ENCODE measurements around the gene HIGD1A.

DNA sequence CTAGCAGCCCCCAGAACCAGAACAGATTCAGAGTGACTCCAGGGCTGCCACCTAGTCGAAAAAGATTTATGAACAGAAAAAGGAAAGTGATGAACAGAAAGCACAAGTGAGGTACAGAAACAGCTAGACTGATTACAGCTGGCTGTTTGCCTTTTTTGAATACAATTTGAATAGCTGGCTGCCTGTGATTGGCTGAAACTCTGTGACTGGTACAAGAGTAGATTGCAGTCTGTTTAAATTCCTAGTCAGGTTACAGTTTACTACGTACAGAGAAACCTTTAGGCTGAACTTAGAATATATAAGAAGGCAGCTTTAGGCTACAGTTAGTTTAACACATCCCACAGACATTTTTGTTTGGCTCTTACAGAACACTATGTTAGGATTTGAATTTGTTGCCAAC lies 41.3 kb downstream of the HIGD1A start:
- TF ChIP-seq, protein P1, sequence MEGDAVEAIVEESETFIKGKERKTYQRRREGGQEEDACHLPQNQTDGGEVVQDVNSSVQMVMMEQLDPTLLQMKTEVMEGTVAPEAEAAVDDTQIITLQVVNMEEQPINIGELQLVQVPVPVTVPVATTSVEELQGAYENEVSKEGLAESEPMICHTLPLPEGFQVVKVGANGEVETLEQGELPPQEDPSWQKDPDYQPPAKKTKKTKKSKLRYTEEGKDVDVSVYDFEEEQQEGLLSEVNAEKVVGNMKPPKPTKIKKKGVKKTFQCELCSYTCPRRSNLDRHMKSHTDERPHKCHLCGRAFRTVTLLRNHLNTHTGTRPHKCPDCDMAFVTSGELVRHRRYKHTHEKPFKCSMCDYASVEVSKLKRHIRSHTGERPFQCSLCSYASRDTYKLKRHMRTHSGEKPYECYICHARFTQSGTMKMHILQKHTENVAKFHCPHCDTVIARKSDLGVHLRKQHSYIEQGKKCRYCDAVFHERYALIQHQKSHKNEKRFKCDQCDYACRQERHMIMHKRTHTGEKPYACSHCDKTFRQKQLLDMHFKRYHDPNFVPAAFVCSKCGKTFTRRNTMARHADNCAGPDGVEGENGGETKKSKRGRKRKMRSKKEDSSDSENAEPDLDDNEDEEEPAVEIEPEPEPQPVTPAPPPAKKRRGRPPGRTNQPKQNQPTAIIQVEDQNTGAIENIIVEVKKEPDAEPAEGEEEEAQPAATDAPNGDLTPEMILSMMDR (IDR thresholded peaks at IDR 0.05; ENCODE audit: insufficient read depth, low read depth, low read length) = no peak
- TF ChIP-seq EZH2 (IDR thresholded peaks at IDR 0.05; ENCODE audit: insufficient read depth, low read length) = no peak
